GM18526 (cell line): Measurements from ENCODE around the gene GRB7.
A peak's percentile ranks its signal among the peaks of the same experiment; 100 is the strongest.

Source experiments
- POLR2A ChIP-seq: IDR thresholded peaks from 3 replicates; pipeline ENCODE4 v1.6.1; 2011; ENCODE audit not compliant: insufficient read length; ENCODE audit errors: extremely low read depth

GRB7 gene

GRCh38 chr17:39794249-39794970 lies 56.7 kb downstream of the GRB7 start:
- peak; percentile 20 for TF ChIP-seq POLR2A
